GM23338 (cell line): Measurements from ENCODE around the gene PAK1IP1.

Source experiments
- CREB1 ChIP-seq: fragments of 250-450 bp; sonication (Bioruptor Pico); IDR thresholded peaks from 2 replicates; pipeline ENCODE4 v1.5.0; 2020; ENCODE audit warnings: low read depth, mild to moderate bottlenecking, moderate library complexity
- CTCF ChIP-seq, 2 experiments: fragments of 200-600 bp in 1 of 2; sonication (generic) in 1 of 2; conservative IDR thresholded peaks; 2 replicates each; pipeline versions ENCODE4 v1.5.1 to v1.6.1; 2016 to 2017; ENCODE audit warnings: antibody characterized with exemption in 2 of 2, low read depth in 2 of 2, mild to moderate bottlenecking in 2 of 2, moderate library complexity in 1 of 2
- ETS1 ChIP-seq: IDR thresholded peaks from 2 replicates; pipeline ENCODE4 v1.6.1; 2016; ENCODE audit warnings: antibody characterized with exemption
- EZH2 ChIP-seq: fragments of 200-600 bp; sonication (generic); IDR thresholded peaks from one replicate; pipeline ENCODE4 v1.8.0; 2017; ENCODE audit warnings: antibody characterized with exemption, mild to moderate bottlenecking, low read depth; ENCODE audit not compliant: unreplicated experiment
- EZH2phosphoT487 ChIP-seq: fragments of 200-600 bp; sonication (generic); IDR thresholded peaks from one replicate; pipeline ENCODE4 v1.8.1; 2018; ENCODE audit warnings: antibody characterized with exemption; ENCODE audit not compliant: unreplicated experiment
- JUNB ChIP-seq: IDR thresholded peaks from one replicate; pipeline ENCODE4 v1.6.1; 2016; ENCODE audit warnings: antibody characterized with exemption; ENCODE audit not compliant: unreplicated experiment
- NANOG ChIP-seq: IDR thresholded peaks from 2 replicates; pipeline ENCODE4 v1.6.1; 2016; ENCODE audit warnings: antibody characterized with exemption, borderline replicate concordance
- POLR2AphosphoS5 ChIP-seq: IDR thresholded peaks from 2 replicates; pipeline ENCODE4 v1.6.1; 2016; ENCODE audit warnings: antibody characterized with exemption, low read depth
- ZNF114 ChIP-seq: fragments of 250-450 bp; sonication (Bioruptor Pico); IDR thresholded peaks from 2 replicates; pipeline ENCODE4 v1.5.0; 2020; ENCODE audit warnings: mild to moderate bottlenecking, moderate library complexity
- TF ChIP-seq, protein P1 (sequence below): IDR thresholded peaks from one replicate; pipeline ENCODE4 v1.6.1; 2018; ENCODE audit warnings: antibody characterized with exemption; ENCODE audit not compliant: unreplicated experiment

GRCh38 chr6:10742251-10742650 lies 47.5 kb downstream of the PAK1IP1 start:
- TF ChIP-seq CTCF (conservative IDR thresholded peaks at IDR 0.05; ENCODE audit: low read depth in 2 of 2) = no peak
- TF ChIP-seq POLR2AphosphoS5 = no peak
- TF ChIP-seq EZH2phosphoT487 = no peak
- no peak for TF ChIP-seq EZH2
- TF ChIP-seq CREB1 (CRISPR knock-in tag) = no peak
- TF ChIP-seq, protein P1, sequence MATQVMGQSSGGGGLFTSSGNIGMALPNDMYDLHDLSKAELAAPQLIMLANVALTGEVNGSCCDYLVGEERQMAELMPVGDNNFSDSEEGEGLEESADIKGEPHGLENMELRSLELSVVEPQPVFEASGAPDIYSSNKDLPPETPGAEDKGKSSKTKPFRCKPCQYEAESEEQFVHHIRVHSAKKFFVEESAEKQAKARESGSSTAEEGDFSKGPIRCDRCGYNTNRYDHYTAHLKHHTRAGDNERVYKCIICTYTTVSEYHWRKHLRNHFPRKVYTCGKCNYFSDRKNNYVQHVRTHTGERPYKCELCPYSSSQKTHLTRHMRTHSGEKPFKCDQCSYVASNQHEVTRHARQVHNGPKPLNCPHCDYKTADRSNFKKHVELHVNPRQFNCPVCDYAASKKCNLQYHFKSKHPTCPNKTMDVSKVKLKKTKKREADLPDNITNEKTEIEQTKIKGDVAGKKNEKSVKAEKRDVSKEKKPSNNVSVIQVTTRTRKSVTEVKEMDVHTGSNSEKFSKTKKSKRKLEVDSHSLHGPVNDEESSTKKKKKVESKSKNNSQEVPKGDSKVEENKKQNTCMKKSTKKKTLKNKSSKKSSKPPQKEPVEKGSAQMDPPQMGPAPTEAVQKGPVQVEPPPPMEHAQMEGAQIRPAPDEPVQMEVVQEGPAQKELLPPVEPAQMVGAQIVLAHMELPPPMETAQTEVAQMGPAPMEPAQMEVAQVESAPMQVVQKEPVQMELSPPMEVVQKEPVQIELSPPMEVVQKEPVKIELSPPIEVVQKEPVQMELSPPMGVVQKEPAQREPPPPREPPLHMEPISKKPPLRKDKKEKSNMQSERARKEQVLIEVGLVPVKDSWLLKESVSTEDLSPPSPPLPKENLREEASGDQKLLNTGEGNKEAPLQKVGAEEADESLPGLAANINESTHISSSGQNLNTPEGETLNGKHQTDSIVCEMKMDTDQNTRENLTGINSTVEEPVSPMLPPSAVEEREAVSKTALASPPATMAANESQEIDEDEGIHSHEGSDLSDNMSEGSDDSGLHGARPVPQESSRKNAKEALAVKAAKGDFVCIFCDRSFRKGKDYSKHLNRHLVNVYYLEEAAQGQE = no peak
- TF ChIP-seq JUNB = no peak
- TF ChIP-seq ETS1 = no peak
- no peak for TF ChIP-seq NANOG
- TF ChIP-seq ZNF114 = no peak
